ENCODE data around the gene TENT4A.

Gene TENT4A

DNA sequence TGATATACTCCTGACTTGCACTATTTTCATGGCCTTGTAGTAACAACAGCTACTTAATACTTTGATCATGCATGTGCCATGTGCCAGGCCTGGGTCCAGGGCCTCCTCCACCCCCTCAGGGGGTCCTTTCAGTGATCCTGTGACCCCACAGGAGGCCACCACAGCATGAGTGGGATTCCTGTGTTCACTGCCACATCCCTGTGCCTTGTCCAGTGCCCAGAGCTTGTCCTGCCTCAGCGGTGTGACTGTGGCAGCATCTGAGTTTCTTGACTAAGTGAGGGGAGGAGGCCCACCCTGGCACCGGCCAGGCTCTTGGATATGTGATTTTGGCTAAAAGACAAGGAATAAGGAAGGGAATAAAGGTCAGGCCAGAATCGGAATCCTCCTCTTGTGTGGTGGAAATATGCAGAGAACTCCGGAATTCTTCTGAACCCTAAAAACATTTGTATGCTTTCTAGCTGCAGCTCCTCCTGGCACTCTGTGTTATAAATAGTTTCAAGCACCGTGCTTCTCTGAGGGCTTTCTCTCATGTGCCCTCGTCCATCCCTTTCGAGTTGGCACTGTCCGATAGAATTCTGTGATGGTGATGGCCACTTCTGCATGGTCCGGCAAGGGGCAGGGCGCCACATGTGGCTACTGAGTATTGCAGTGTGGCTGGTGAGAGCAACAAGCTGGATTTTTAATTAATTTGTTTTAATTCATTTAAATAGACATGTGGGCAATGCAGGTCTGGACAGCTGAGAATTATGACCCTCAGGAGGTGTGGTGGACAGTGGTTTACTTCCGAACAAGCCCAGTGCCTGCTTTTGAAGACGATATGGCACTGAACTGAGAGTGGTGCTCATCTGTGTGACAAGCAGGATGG is 31.8 kb downstream of the TENT4A start:
- no peak for DNase-seq (ENCODE audit: low spot score)
- TF ChIP-seq, protein P1, sequence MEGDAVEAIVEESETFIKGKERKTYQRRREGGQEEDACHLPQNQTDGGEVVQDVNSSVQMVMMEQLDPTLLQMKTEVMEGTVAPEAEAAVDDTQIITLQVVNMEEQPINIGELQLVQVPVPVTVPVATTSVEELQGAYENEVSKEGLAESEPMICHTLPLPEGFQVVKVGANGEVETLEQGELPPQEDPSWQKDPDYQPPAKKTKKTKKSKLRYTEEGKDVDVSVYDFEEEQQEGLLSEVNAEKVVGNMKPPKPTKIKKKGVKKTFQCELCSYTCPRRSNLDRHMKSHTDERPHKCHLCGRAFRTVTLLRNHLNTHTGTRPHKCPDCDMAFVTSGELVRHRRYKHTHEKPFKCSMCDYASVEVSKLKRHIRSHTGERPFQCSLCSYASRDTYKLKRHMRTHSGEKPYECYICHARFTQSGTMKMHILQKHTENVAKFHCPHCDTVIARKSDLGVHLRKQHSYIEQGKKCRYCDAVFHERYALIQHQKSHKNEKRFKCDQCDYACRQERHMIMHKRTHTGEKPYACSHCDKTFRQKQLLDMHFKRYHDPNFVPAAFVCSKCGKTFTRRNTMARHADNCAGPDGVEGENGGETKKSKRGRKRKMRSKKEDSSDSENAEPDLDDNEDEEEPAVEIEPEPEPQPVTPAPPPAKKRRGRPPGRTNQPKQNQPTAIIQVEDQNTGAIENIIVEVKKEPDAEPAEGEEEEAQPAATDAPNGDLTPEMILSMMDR (IDR thresholded peaks at IDR 0.05; ENCODE audit: extremely low read depth, missing control alignments) = no peak

DNA sequence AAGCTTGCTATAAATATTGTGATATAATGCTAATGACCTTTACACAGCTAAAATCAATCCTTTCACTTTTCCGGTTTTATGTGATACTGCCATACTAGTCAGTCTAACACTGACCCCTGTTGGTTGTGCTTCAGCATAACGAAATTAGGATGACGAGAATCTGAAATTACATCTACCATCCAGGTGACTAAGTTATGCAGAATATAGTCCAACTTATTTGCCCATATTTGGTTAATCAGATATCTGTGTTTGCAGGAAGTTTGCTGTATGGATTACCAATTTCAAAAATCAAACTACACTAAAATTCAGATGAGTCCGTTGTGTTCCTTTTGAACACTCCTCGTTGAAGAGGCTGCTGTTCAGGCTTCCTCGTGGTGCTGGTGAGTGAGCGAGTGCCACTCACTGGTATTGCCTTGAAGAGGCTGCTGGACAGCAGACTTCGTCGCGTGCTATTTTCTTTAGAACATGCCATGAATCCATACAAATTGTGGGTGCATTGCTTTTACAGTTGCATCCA is 32.5 kb downstream of the TENT4A start:
- DNase-seq (ENCODE audit: low spot score) = peak; percentile 71
- TF ChIP-seq, protein P1 (IDR thresholded peaks at IDR 0.05; ENCODE audit: extremely low read depth, missing control alignments) = peak; percentile 62

DNA sequence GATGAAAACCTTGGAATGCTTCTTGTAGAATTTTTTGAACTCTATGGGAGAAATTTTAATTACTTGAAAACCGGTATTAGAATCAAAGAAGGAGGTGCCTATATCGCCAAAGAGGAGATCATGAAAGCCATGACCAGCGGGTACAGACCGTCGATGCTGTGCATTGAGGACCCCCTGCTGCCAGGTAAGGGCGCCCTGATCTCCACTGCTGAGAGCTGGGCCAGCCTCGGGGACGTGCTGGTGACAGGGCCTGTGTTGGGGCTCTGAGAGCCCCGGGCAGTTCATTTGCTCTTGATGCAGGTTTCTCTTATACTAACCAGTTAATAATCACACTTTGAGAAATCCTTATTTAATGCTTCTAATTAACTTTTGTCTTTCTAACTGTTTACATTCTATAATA is 33.0 kb downstream of the TENT4A start:
- TF ChIP-seq, protein P1 (IDR thresholded peaks at IDR 0.05; ENCODE audit: extremely low read depth, missing control alignments) = no peak
- DNase-seq (ENCODE audit: low spot score) = no peak

DNA sequence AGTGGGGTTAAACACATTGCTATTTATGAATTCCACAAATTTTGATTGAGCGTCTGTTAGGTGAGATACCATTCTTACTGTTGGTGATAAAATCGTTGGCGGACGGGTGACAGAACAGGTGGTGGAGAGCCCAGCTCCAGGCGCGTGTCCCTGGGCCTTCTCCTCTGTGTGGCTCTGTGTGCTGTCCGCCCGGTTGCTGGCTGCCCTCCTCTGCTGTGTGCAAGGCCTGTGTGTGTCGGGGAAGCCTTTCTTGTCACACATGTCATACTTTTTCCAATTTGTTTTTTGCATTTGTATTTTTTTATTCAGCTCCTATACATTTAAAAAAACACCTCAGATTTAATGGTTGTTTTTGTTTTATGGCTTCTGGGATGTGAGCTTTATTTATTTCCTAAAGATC is 33.9 kb downstream of the TENT4A start:
- no peak for DNase-seq (ENCODE audit: low spot score)
- TF ChIP-seq, protein P1 (IDR thresholded peaks at IDR 0.05; ENCODE audit: extremely low read depth, missing control alignments) = no peak

DNA sequence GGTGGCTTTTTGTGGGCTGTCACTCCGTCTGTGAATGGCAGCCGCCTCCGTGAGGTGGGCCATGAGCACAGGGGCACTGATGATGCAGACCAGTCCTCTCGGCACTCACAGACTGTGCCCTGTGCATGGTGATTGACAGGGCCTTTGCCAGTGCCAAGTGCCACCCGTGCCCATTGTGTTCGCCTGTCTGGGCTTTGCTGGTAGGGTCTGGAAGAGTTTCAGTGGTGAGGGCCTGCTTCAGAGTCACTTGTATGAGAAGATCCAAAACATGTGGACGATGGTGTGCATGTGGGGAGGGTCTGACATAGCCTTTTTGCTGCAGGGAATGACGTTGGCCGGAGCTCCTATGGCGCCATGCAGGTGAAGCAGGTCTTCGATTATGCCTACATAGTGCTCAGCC is 34.9 kb downstream of the TENT4A start:
- no peak for DNase-seq (ENCODE audit: low spot score)
- TF ChIP-seq, protein P1 (IDR thresholded peaks at IDR 0.05; ENCODE audit: extremely low read depth, missing control alignments) = no peak

DNA sequence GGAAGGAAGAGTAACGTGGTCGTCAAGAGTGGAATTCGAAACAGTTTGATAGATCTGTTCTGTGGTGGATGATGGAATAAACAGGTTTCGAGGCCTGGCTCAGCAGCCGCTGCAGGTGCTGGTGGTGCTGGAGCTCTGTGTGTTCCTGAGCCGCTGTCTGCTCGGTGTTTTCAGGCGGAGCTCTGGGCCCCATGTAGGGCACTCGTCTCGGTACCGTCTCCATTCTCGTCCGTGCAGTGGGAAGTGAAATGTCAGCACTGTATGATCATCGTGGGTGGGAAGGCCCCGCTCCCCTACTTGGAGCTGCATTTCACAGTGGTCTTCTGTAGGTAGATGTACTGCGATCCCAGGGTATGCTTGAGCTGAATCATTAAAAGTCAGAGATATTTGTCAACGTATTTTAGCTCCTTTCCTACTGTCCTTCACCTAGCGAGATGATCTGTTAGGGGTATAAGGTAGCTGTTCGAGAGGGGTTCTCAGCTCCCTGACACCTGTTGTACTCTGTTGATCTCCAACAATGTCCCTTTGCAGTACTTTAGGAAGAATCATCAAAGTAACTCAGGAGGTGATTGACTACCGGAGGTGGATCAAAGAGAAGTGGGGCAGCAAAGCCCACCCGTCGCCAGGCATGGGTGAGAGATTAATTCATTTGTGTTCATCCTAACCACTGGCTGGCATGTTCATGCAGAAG is 35.9 kb downstream of the TENT4A start:
- TF ChIP-seq, protein P1 (IDR thresholded peaks at IDR 0.05; ENCODE audit: extremely low read depth, missing control alignments) = no peak

More for the DNA sequence above, 35.9 kb downstream of the TENT4A start:
- no peak for DNase-seq (ENCODE audit: low spot score)
